NCI-H1417 (cell line): ENCODE measurements around the gene CHCHD6.

Experiments used
- DNase-seq, 3 experiments: peaks; one replicate each; lab custom pipeline; 2025; lab: John Stamatoyannopoulos, UW

CHCHD6 gene

GRCh38 chr3:126859415-126860246 is 155.6 kb downstream of the CHCHD6 start:
- no peak for DNase-seq

GRCh38 chr3:126865736-126866135 is 161.7 kb downstream of the CHCHD6 start:
- DNase-seq, result no peak

GRCh38 chr3:126866175-126866759 is 162.2 kb downstream of the CHCHD6 start:
- DNase-seq, result no peak

- peak; percentile 24 to 47 (median 47) for DNase-seq
Measured at GRCh38 chr3:126867190-126867862, 163.3 kb downstream of the CHCHD6 start.

GRCh38 chr3:126867863-126868200 is 163.8 kb downstream of the CHCHD6 start:
- DNase-seq, result no peak

GRCh38 chr3:126870608-126871210 is 166.7 kb downstream of the CHCHD6 start:
- DNase-seq, result no peak

GRCh38 chr3:126872701-126873342 is 168.8 kb downstream of the CHCHD6 start:
- DNase-seq, result peak in 1 of 3 experiments; percentile 52

- DNase-seq, result no peak
Measured at GRCh38 chr3:126873416-126873815, 169.4 kb downstream of the CHCHD6 start.

GRCh38 chr3:126878664-126879063 is 174.6 kb downstream of the CHCHD6 start:
- no peak for DNase-seq

- DNase-seq, result no peak
Measured at GRCh38 chr3:126880901-126881300, 176.9 kb downstream of the CHCHD6 start.

- DNase-seq, result no peak
Measured at GRCh38 chr3:126881861-126882260, 177.8 kb downstream of the CHCHD6 start.

- no peak for DNase-seq
Measured at GRCh38 chr3:126883241-126883640, 179.2 kb downstream of the CHCHD6 start.

GRCh38 chr3:126885425-126885824 is 181.4 kb downstream of the CHCHD6 start:
- no peak for DNase-seq

- DNase-seq, result no peak
Measured at GRCh38 chr3:126886217-126886616, 182.2 kb downstream of the CHCHD6 start.

GRCh38 chr3:126887686-126888085 is 183.6 kb downstream of the CHCHD6 start:
- DNase-seq, result no peak

- DNase-seq, result peak; percentile 68 to 97 (median 88)
Measured at GRCh38 chr3:126888186-126888760, 184.2 kb downstream of the CHCHD6 start.

- DNase-seq, result peak; percentile 38 to 70 (median 55)
Measured at GRCh38 chr3:126889276-126890201, 185.5 kb downstream of the CHCHD6 start.

- DNase-seq, result no peak
Measured at GRCh38 chr3:126891141-126891540, 187.1 kb downstream of the CHCHD6 start.

- DNase-seq, result no peak
Measured at GRCh38 chr3:126891791-126892190, 187.8 kb downstream of the CHCHD6 start.

- DNase-seq, result no peak
Measured at GRCh38 chr3:126893651-126894050, 189.6 kb downstream of the CHCHD6 start.

- DNase-seq, result no peak
Measured at GRCh38 chr3:126894475-126894874, 190.4 kb downstream of the CHCHD6 start.
